Daoy (cell line): ENCODE data around the gene KCNN3. TPM values are rescaled to one million over a fixed set of nuclear protein-coding genes. Genes with fewer than 3 reads are reported as not detected.

Experiments used
- DNase-seq: peaks from one replicate; pipeline ENCODE4 v3.0.0-alpha.2; 2015; ENCODE audit warnings: low read depth
- total RNA-seq: library from RNA; depleted of rRNA; stranded (reverse); fragments of >200 nt; shearing (Covaris generic); gene quantifications from 2 replicates; pipeline ENCODE4 v1.2.3, GENCODE V29; 2014

KCNN3 gene
- total RNA-seq, 1 experiment from 2014 or later, result 9.1 TPM

- DNase-seq, result no peak
Measured at GRCh38 chr1:154792899-154793298, 77.2 kb downstream of the KCNN3 start.

- DNase-seq, result peak; percentile 92
Measured at GRCh38 chr1:154791292-154792166, 78.6 kb downstream of the KCNN3 start.

- no peak for DNase-seq
Measured at GRCh38 chr1:154788886-154789285, 81.2 kb downstream of the KCNN3 start.

- no peak for DNase-seq
Measured at GRCh38 chr1:154788110-154788870, 81.8 kb downstream of the KCNN3 start.

- DNase-seq, result no peak
Measured at GRCh38 chr1:154786804-154787570, 83.1 kb downstream of the KCNN3 start.

- DNase-seq, result peak; percentile 35
Measured at GRCh38 chr1:154784924-154785531, 85.1 kb downstream of the KCNN3 start.

- DNase-seq, result no peak
Measured at GRCh38 chr1:154784416-154784815, 85.7 kb downstream of the KCNN3 start.

GRCh38 chr1:154783976-154784375 is 86.1 kb downstream of the KCNN3 start:
- no peak for DNase-seq

- DNase-seq, result no peak
Measured at GRCh38 chr1:154780541-154780940, 89.5 kb downstream of the KCNN3 start.

- no peak for DNase-seq
Measured at GRCh38 chr1:154779551-154780189, 90.4 kb downstream of the KCNN3 start.

GRCh38 chr1:154778944-154779343 is 91.1 kb downstream of the KCNN3 start:
- DNase-seq, result no peak

- no peak for DNase-seq
Measured at GRCh38 chr1:154778275-154778674, 91.8 kb downstream of the KCNN3 start.

- peak; percentile 35 for DNase-seq
Measured at GRCh38 chr1:154777781-154778180, 92.3 kb downstream of the KCNN3 start.

GRCh38 chr1:154777154-154777553 is 92.9 kb downstream of the KCNN3 start:
- peak; percentile 50 for DNase-seq

GRCh38 chr1:154775621-154776605 is 94.2 kb downstream of the KCNN3 start:
- no peak for DNase-seq

- no peak for DNase-seq
Measured at GRCh38 chr1:154774175-154774855, 95.8 kb downstream of the KCNN3 start.

GRCh38 chr1:154773551-154773950 is 96.5 kb downstream of the KCNN3 start:
- no peak for DNase-seq

GRCh38 chr1:154772606-154773506 is 97.2 kb downstream of the KCNN3 start:
- DNase-seq, result peak; percentile 67
